Upper lobe of right lung (tissue), 1 donor: ENCODE data around the gene PHACTR3. TPM values are rescaled to one million over a fixed set of nuclear protein-coding genes. Genes with fewer than 3 reads are reported as not detected.
"Not testable (repeated sequence)": the region's sequence is repeated elsewhere in the genome, so short reads cannot be mapped to it uniquely, and the experiment has no call there.

Experiments used
- ATAC-seq: fragments of 200-7000 bp; cut with Tn5 transposase; one replicate; pipeline ENCODE4 v1.9.1; 2020; ENCODE audit warnings: mild to moderate bottlenecking, moderate library complexity
- DNase-seq: peaks from one replicate; pipeline ENCODE4 v3.0.0-alpha.2; 2020
- H3K27ac ChIP-seq: fragments of 200-600 bp; one replicate; pipeline ENCODE4 v1.8.0; 2022
- H3K27me3 ChIP-seq: fragments of 200-600 bp; one replicate; pipeline ENCODE4 v1.8.0; 2022; ENCODE audit warnings: mild to moderate bottlenecking
- H3K36me3 ChIP-seq: fragments of 200-600 bp; one replicate; pipeline ENCODE4 v1.8.0; 2022
- H3K4me1 ChIP-seq: fragments of 200-600 bp; one replicate; pipeline ENCODE4 v1.8.0; 2022
- H3K4me3 ChIP-seq: fragments of 200-600 bp; one replicate; pipeline ENCODE4 v1.8.0; 2022; ENCODE audit warnings: mild to moderate bottlenecking
- H3K9me3 ChIP-seq: fragments of 200-600 bp; one replicate; pipeline ENCODE4 v1.8.0; 2022
- CTCF ChIP-seq: fragments of 200-600 bp; IDR thresholded peaks from one replicate; pipeline ENCODE4 v1.8.0; 2022; ENCODE audit warnings: antibody characterized with exemption
- intact Hi-C: fragments of 100-400 bp; cut with DNase I; formaldehyde crosslinking; loops from one replicate; pipeline ENCODE4 v1.11.0; 2022
- long read RNA-seq: library from polyadenylated mRNA; unstranded; transcript quantifications from one replicate; pipeline ENCODE4 v2.0.0, GENCODE V29; 2021
- total RNA-seq: library from RNA; stranded (reverse); fragmentation: NEBNext Ultra II Directional; extraction: Animal tissue kit (Norgen Biotek cat#: 25700); gene quantifications from one replicate; pipeline ENCODE4 v1.2.1, GENCODE V29; 2021
- donor health status: DM: no; HTN: yes; CAD: no; lungs with severe emphysema.

Gene PHACTR3
- total RNA-seq: 18.2 TPM
- long read RNA-seq, transcript PHACTR3-202 (13 exons, 2,252 nt): major isoform, 29 of 64 reads
- long read RNA-seq, transcript PHACTR3-208 (5 exons, 1,585 nt): minor isoform, 7 of 64 reads
- long read RNA-seq, partial matches to known transcripts: 5 of 64 reads
- long read RNA-seq, other reads (novel, unspliced or antisense): 23 of 64 reads

GRCh38 chr20:59603781-59604541 lies at the start of gene PHACTR3:
Gene PHACTR3, plus strand, starts transcription at chr20:59604540. Its CDS starts 475 bp downstream, at chr20:59605015.
- DNase-seq (no peak), ATAC-seq (no peak)
- Histone ChIP-seq H3K27me3 (peaks cover 63% of the 10 kb centered on the region), H3K4me1 (no peaks in the 10 kb centered on the region), H3K4me3 (peak within 1 kb of the TSS; percentile 23), H3K9me3 (no peaks in the 10 kb centered on the region), H3K36me3 (no peaks in the 10 kb centered on the region), H3K27ac (no peak within 1 kb of the TSS)
- intact Hi-C loops: loop anchor here (10.0 kb wide), 1 partner anchor 151 kb away; no protein-coding TSS in a partner anchor
- TF ChIP-seq CTCF: no peak

- H3K27me3 ChIP-seq, H3K36me3 ChIP-seq, ATAC-seq, DNase-seq, H3K4me1 ChIP-seq, H3K27ac ChIP-seq, H3K9me3 ChIP-seq, intact Hi-C loops, H3K4me3 ChIP-seq: not testable (repeated sequence)
Observed at GRCh38 chr20:59557733-59558529, 46.4 kb upstream of the PHACTR3 start.

- peaks cover 7% of the 10 kb centered on the region for H3K27me3 ChIP-seq
- ATAC-seq: no peak
- DNase-seq: no peak
- H3K4me3 ChIP-seq: no peak overlapping the region
- no peak for TF ChIP-seq CTCF
- no peaks in the 10 kb centered on the region for H3K36me3 ChIP-seq
- H3K9me3 ChIP-seq: no peaks in the 10 kb centered on the region
- H3K27ac ChIP-seq: no peak overlapping the region
- intact Hi-C loops: no loop called here
- no peaks in the 10 kb centered on the region for H3K4me1 ChIP-seq
Observed at GRCh38 chr20:59559024-59559817, 45.1 kb upstream of the PHACTR3 start.

GRCh38 chr20:59559863-59560262 lies 44.5 kb upstream of the PHACTR3 start:
- Histone ChIP-seq H3K27me3 (peaks cover 7% of the 10 kb centered on the region), H3K27ac (no peak overlapping the region), H3K4me3 (no peak overlapping the region), H3K9me3 (no peaks in the 10 kb centered on the region), H3K4me1 (no peaks in the 10 kb centered on the region), H3K36me3 (no peaks in the 10 kb centered on the region)
- ATAC-seq (no peak), DNase-seq (no peak)
- intact Hi-C loops: no loop called here
- no peak for TF ChIP-seq CTCF

GRCh38 chr20:59560588-59561227 lies 43.6 kb upstream of the PHACTR3 start:
- intact Hi-C loops: no loop called here
- no peak overlapping the region for H3K4me3 ChIP-seq
- no peaks in the 10 kb centered on the region for H3K36me3 ChIP-seq
- no peaks in the 10 kb centered on the region for H3K4me1 ChIP-seq
- H3K9me3 ChIP-seq: no peaks in the 10 kb centered on the region
- peak; percentile 50 for ATAC-seq
- DNase-seq: no peak
- H3K27me3 ChIP-seq: peaks cover 7% of the 10 kb centered on the region
- no peak overlapping the region for H3K27ac ChIP-seq
- TF ChIP-seq CTCF: peak; percentile 58
